Mesenteric fat pad (tissue), 1 donor: Measurements from ENCODE around the gene PRKG1. TPM values are rescaled to one million over a fixed set of nuclear protein-coding genes. Genes with fewer than 3 reads are reported as not detected.
"Not testable (repeated sequence)": the region's sequence is repeated elsewhere in the genome, so short reads cannot be mapped to it uniquely, and the experiment has no call there.

Experiments used
- DNase-seq: peaks from one replicate; pipeline ENCODE4 v3.0.0-alpha.2; 2020; ENCODE audit warnings: low spot score
- total RNA-seq: library from RNA; stranded (reverse); fragmentation: NEBNext Ultra II Directional; extraction: Animal tissue kit (Norgen Biotek cat#: 25700); gene quantifications from one replicate; pipeline ENCODE4 v1.2.1, GENCODE V29; 2021
- donor health status: DM: yes; HTN: yes; CAD: no.

PRKG1 gene
- total RNA-seq, 1 donor from 2014 or later = 12.9 TPM

DNA sequence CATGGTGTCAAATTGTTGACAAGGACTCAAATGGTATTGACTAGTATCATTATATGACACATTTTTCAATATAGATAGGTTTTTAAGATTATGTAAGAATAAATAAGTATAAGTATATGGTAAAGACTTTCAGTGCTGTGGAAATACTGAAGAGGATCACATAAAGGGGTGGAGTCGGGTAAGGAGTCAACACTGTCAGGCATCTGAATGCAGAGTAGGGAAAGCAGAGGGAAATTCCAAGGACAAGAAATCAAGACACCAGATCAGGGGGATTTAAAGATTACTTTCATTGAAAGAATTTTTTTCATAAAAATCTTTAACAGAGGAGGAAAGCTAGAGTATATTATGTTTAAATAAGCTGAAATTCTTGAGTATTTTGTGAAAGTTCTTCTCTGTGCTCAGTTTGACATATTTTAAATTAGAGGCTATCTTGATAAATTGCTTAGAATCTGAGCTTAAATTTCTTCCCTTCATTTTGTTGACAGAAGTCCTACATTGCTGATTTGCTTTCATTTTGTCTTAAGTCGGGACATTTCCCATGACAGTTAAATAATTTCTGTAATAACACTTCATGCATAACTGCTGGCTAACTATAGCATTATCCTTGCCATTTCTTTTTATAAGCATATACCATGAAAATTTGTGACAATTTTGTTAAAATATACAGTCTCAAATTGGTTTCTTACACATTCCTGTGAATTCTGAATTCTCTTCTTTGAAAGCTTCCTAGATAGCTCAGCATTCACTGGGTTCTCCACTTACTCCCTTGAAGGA lies 244.3 kb downstream of the PRKG1 start:
- DNase-seq = no peak

DNA sequence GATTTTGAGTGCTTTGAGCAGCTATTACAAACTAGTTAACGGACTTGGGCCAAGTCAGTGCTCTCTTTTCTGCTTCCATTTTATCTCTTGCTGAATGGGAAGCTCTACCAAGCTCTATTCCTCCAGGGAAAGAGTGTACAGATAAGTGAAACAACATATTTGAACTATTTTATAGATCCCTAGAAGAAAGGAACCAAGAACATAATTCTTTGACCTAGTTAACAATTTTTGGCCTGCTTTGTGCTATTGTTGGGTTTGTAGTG lies 244.8 kb downstream of the PRKG1 start:
- no peak for DNase-seq

DNA sequence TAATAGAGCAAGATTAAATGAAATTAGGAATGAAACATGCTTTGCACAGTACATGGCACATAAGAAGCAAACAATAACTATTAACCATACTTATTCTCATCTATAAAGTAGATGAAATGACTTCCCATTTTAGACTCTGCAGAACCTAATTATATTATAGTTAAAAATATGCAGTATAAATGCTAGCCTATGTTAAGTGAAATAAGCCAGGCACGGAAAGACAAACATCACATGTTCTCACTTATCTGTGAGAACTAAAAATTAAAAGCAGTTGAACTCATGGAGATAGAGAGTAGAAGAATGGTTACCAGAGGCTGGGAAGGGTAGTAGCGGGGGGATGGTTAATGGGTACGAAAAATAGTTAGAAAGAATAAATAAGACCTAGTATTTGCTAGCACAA lies 247.0 kb downstream of the PRKG1 start:
- DNase-seq = no peak

- DNase-seq = no peak
Observed at GRCh38 chr10:51321980-51322379, 247.7 kb downstream of the PRKG1 start.

- DNase-seq = no peak
Observed at GRCh38 chr10:51325649-51326048, 251.4 kb downstream of the PRKG1 start.

GRCh38 chr10:51326174-51326573 lies 251.9 kb downstream of the PRKG1 start:
- no peak for DNase-seq

DNA sequence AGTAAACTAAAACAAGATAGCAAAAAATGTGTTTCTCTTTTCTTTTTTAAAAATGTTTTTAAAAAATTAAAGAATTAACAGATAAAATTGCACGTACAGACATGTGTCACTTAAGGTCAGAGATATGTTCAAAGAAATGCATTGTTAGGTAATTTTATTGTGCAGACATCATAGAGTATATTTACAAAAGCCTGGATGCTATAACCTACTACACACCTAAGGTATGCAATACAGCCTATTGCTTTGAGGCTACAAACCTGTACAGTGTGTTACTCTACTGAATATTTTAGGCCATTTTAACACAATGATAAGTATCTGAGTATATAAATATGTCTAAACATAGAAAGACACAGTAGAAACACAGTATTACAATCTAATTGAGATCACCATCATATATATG lies 253.1 kb downstream of the PRKG1 start:
- DNase-seq = no peak

- no peak for DNase-seq
Observed at GRCh38 chr10:51340366-51340765, 266.1 kb downstream of the PRKG1 start.

- DNase-seq = no peak
Observed at GRCh38 chr10:51340845-51341610, 266.7 kb downstream of the PRKG1 start.

DNA sequence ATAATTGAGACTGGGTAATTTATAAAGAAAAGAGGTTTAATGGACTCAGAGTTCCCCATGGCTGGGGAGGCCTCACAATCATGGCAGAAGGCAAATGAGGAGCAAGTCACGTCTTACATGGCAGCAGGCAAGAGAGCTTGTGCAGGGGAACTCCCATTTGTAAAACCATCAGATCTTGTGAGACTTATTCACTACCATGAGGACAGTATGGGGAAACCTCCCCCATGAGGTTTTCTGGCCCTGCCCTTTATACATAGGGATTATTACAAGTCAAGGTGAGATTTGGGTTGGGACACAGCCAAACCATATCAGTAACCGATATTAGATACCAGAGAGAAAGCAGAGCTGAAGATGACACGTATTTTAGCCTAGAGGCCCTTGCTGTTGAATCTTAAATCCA lies 267.5 kb downstream of the PRKG1 start:
- not testable (repeated sequence) for DNase-seq

- DNase-seq = no peak
Observed at GRCh38 chr10:51342381-51342780, 268.1 kb downstream of the PRKG1 start.

- DNase-seq = no peak
Observed at GRCh38 chr10:51343391-51343790, 269.1 kb downstream of the PRKG1 start.

DNA sequence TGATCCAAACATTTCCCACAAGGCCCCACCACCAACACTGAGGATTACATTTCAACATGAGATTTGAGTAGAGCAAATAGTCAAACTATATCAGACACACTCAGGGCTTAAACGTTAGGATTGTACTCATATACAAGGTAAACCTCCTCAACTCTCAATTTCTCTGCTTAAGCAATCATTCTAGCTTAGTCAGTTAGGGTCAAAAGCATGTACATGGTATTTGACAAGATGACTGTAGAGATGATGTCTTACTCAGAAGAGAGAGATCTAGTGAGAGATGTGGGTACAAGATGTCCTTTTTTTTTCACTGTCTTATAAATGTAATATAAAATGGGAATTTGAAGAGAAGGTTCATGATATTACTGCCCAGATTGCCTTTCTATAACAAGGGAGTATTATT lies 270.1 kb downstream of the PRKG1 start:
- DNase-seq = no peak

DNA sequence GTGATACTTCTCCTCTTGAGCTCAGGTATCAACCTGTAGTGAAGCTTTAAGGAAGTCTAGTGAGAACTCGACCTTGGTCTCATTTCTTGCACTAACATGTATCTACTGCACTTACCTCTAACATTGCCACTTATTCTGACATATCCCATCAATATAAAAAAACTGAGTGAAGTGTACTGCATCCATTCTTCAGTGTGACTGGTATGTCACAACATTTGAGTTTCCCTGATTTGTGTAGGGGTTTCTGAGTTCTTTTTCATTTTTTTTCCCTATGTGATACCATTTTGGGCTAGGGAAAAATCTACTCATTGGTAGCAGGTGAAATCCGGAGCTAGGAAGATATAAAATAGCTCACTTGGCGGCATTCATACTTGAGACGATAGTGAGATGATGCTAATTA lies 274.3 kb downstream of the PRKG1 start:
- DNase-seq = no peak

DNA sequence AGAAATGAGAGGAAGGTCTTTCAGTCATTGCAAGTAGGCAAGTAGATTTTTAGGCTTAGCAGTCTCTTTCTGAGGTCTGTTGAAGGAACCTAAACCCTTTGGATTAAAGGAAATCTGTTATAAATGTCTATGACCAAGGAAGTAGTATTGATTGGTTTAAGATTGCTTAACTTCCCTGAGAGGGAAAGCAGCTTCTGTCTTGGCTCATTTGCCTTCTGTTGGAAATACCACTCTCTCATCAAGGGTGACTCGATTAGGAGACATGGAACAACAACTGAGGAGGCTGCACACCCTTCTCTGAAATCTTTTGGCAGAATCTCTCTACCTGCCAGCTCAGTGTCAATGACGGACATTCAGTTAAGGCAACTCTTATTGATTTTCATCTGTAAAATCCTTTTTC lies 282.9 kb downstream of the PRKG1 start:
- no peak for DNase-seq

DNA sequence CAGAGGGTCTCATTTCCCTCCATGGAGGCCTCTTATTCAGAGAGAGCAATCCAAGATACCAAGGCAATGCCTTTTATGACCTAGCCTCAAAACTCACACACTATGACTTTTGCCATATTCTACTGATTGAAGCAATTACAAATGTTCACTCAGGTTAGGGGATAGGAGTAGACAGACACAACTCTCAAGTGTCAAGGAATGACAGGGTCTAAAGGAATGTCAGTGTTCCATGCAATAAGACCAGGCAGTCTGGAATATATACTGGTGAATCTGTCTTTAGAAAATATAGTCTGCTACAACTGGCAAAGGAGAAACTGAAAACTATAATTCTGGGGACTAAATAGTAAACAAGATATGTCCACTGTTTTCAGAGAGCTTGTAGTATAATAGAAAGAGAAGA lies 283.9 kb downstream of the PRKG1 start:
- DNase-seq = no peak

DNA sequence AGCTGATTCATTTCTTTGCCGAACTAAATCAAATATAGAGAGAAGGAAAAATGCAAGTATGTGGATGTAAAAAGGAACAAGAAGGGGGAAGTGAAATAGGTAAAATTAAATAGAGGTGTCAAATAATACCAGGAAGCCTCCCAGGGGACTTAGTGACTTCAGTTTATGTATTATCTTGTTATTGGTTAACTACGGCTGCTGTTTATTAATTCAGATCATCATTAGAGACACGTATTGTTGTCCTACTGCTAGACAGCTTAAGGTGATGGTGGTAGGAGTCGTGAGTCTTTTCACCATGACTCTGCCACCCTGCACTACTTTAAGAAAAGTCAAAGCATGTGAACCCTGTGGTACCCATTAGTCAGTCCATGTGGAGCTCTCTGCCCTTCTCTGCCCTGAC lies 289.1 kb downstream of the PRKG1 start:
- no peak for DNase-seq

GRCh38 chr10:51364674-51365073 lies 290.4 kb downstream of the PRKG1 start:
- no peak for DNase-seq

DNA sequence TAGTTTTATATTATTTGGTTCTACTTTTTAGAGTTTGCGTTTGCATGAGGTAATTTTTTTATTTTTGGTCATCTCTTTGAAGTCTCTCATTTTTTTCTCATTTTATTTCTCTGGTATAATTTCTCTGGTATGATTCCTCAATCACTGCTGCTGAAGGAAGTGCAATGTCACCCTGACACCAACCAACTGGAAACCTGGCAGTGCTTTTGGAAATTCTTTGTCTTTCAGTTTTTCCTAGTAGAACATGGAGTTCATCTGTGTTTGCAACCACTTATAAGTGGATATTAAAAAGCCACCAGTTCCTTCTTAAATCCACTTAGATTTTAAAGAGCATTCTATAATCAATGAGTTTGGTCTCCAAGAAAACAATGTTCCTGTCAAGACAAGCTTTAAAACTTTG lies 291.8 kb downstream of the PRKG1 start:
- DNase-seq = no peak

- DNase-seq = no peak
Observed at GRCh38 chr10:51367127-51367526, 292.8 kb downstream of the PRKG1 start.

DNA sequence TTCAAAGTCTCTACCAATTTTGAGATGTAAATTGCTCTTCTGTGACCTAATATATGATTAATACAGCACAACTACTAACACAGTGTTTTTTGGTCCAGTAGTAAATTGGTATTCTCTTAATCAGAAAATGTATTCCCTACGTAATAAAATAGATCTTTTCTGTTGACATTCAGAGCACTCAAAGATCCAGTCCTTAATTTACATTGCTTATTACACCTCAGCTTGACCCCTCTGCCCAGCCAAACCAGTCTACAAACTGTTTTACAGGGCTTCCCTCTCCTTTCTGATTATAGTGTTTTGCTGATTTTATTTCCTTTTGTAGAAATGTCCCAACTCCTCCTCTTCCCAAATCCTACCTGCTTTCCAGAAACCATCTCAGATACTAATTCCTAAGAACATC lies 293.4 kb downstream of the PRKG1 start:
- no peak for DNase-seq

- DNase-seq = no peak
Observed at GRCh38 chr10:51368943-51369342, 294.7 kb downstream of the PRKG1 start.

- DNase-seq = no peak
Observed at GRCh38 chr10:51369903-51370302, 295.6 kb downstream of the PRKG1 start.
